Stromal cell of bone marrow (primary cell): ENCODE data around the gene PSMA3.

Experiments
- DNase-seq: peaks from one replicate; pipeline ENCODE4 v3.0.0-alpha.2; 2012; ENCODE audit warnings: low read depth

The PSMA3 gene

DNA sequence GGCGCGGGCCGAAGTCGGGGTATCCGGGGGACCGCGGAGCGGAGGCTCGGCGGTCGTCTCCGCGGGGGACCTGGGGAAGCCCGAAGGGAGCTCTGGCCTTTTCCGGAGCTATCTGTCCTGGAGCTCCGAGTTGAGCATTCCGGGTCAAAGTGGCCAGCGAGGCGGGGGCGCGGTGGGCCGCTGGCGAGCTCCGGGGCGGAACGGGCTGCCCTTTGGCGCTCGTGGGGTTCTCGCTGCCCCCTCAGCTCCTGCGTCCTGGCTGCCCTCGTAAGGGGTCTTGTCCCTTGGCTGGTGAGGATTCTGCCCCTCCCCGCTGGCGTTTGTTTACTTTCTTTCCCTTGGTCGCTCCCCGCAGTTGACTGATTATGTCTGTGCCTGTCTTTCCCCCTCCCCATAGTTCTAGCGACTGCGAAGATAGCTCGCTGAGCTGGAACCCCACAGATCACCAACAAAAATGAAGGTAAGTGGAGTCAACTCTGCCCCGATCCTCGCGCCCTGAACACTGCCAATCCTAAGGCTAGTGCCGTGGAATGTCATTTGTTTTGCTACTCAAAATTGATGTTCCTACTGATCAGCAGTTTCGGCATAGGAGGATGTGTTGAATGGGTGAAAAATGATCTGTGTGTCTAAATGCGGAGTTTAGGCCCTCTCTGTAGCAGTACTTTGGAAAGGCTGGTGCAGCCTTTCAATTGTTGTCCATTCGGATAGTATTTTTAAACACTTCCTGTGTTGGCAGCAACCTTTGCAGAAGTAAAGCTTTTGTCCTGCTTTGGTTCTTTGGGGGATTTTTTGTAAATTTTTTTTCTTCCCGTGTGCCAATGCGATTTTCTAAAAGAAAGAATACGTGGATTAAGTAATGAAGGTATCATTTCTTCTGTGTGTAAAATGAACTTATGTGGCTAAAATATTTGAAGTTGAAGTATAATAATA is 55.0 kb downstream of the PSMA3 start:
- DNase-seq, result no peak

DNA sequence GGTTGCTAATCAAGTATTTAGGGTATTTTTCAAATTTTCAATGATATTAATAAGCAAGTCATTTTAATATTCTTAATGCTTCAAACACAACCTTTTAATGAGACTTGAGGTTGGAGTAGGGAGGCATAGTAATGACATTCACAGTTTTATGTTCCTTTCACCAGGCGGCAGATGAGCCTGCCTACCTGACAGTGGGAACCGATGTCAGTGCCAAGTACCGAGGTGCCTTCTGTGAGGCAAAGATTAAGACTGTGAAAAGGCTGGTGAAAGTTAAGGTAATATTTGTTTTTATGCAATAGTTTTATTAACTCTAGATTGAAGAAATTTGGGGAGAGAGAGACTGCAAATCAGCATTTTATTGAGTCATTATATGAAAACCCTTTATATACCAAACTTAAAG is 56.8 kb downstream of the PSMA3 start:
- DNase-seq, result no peak

GRCh38 chr14:58305730-58306129 is 61.1 kb downstream of the PSMA3 start:
- DNase-seq, result no peak

DNA sequence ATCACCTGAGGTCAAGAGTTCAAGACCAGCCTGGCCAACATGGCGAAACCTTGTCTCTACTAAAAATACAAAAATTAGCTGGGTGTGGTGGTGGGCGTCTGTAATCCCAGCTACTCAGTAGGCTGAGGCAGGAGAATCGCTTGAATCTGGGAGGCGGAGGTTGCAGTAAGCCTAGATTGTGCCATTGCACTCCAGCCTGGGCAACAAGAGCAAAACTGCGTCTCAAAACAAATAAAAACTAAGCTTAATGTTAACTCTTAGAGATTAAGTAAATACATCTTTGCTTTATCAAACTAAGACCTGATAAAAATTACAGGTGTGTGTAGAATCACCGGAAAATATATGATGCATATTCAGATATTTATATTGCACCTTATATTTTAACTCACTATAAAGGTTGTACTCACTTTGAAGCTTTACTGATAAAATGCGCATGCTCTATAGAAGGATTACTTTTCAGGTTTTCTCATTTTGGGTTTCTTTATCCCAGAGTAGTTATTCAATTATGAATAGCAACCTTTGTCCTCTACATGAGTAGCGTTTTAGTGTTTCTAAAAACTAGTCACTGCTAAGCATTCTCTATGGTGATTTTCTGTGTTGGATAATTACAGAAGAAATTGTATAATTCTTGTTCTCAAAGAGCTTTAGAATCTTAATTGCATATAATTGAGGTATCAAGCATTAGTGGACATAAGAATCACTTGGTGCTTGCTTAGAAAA is 63.1 kb downstream of the PSMA3 start:
- DNase-seq, result no peak

DNA sequence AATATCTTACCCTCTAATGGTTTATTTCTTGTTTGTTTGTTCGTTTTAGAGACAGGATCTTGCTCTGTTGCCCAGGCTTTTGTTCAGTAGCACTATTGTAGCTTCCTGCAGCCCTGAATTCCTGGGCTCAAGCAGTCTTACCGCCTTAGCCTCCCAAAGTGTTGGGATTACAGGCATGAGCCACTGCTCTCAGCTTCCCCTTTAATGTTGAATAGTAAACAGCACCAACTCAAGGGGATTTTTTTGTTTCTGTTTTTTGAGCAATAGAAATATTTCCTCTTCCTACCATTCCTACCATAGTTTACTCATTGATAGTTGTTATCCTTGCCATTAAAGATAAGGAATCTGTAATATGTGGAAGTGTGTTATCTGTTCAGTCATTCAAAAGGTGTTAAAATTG is 64.4 kb downstream of the PSMA3 start:
- no peak for DNase-seq

GRCh38 chr14:58313699-58314098 is 69.1 kb downstream of the PSMA3 start:
- no peak for DNase-seq

GRCh38 chr14:58315606-58316005 is 71.0 kb downstream of the PSMA3 start:
- DNase-seq, result no peak
